Body of pancreas (tissue), 4 donors: ENCODE measurements around the gene NMBR.

ENCODE experiments used
- CTCF ChIP-seq, 7 experiments: fragments of 450-650 bp in 4 of 7; fragments of 200-600 bp in 3 of 7; sonication (generic) in 3 of 7; IDR thresholded peaks; one replicate each; pipeline ENCODE4 v1.5.1; 2016 to 2019; ENCODE audit warnings: antibody characterized with exemption in 7 of 7
- POLR2A ChIP-seq, 3 donors: fragments of 450-650 bp; IDR thresholded peaks; one replicate each; pipeline ENCODE4 v1.6.1; 2016; ENCODE audit warnings: antibody characterized with exemption in 3 of 3, mild to moderate bottlenecking in 2 of 3

- no peak for TF ChIP-seq CTCF (IDR thresholded peaks at IDR 0.05)
- no peak for TF ChIP-seq POLR2A (IDR thresholded peaks at IDR 0.05)
Observed at GRCh38 chr6:142026471-142026870, 120.5 kb downstream of the NMBR start.
